Measurements from ENCODE around the gene FZD10. TPM values are rescaled to one million over a fixed set of nuclear protein-coding genes. Genes with fewer than 3 reads are reported as not detected.

FZD10 gene
- total and polyA plus RNA-seq, 2 of the 13 experiments (the other 11 are each of a cell fraction or from before 2014, with no cell fraction given), result not detected

GRCh38 chr12:130130346-130130745, 31.9 kb upstream of the FZD10 start:
- in situ Hi-C loops (cut with HindIII; ENCODE audit: extremely low pct_ligation_motif_present, low pct_unique_long_range_greater_than_20kb), result no loop called here
- BruUV-seq (replicated peaks), result no TSS peak
- Histone ChIP-seq H3K36me3 (replicated peaks in 1 of 2; ENCODE audit: control insufficient read depth in 1 of 2, insufficient read depth in 2 of 2, low read length in 2 of 2) (no peaks in the 10 kb centered on the region), H2AFZ (ENCODE audit: low read length) (no peak overlapping the region), H3K9me3 (ENCODE audit: low read length) (peaks cover 6% of the 10 kb centered on the region; the same call in 1 of the 2 replicates), H3K9ac (ENCODE audit: insufficient read depth, low read depth, low read length) (no peak overlapping the region), H3K4me2 (ENCODE audit: low read depth, low read length) (no peak overlapping the region), H3K4me1 (ENCODE audit: insufficient read depth, low read length) (no peaks in the 10 kb centered on the region; the same call in 1 of the 2 replicates), H3K27me3 (ENCODE audit: control insufficient read depth in 1 of 2, insufficient read depth in 2 of 2, low read length in 2 of 2) (peaks cover 5 to 48% of the 10 kb centered on the region in 2 experiments), H4K20me1 (ENCODE audit: insufficient read depth, low read length) (no peaks in the 10 kb centered on the region), H3K79me2 (ENCODE audit: insufficient read depth, low read length) (no peaks in the 10 kb centered on the region), H3K4me3 (replicated peaks in 1 of 3; ENCODE audit: insufficient read depth in 1 of 3, low read depth in 2 of 3, low read length in 3 of 3) (no peak overlapping the region), H3K27ac (ENCODE audit: extremely low read length, insufficient read depth, low read length) (no peak overlapping the region)
- ChIA-PET CTCF (ENCODE audit: low intra/inter-chr PET ratio, low total read pairs) (no interaction called here), POLR2A (no interaction called here)
- WGBS (ENCODE audit: low lambda C conversion rate), result under 1% methylated on average over 6 of the region's 6 CpGs
- FAIRE-seq (no peak), DNase-seq (ENCODE audit: low spot score) (no peak), ATAC-seq (no peak)
- intact Hi-C loops (cut with micrococcal nuclease; ENCODE audit: unreplicated experiment), result no loop called here
- TF ChIP-seq ZNF724P (CRISPR knock-in tag; IDR thresholded peaks at IDR 0.05; ENCODE audit: borderline replicate concordance) (no peak), ZNF839 (CRISPR knock-in tag; IDR thresholded peaks at IDR 0.05; ENCODE audit: borderline replicate concordance) (no peak), MYNN (CRISPR knock-in tag; IDR thresholded peaks at IDR 0.05; ENCODE audit: low read depth) (no peak), ZNF747 (CRISPR knock-in tag; IDR thresholded peaks at IDR 0.05; ENCODE audit: borderline replicate concordance) (no peak), BCL6 (CRISPR knock-in tag; IDR thresholded peaks at IDR 0.05) (no peak), SKIL (CRISPR knock-in tag; IDR thresholded peaks at IDR 0.05; ENCODE audit: borderline replicate concordance) (no peak), ARHGAP35 (CRISPR knock-in tag; IDR thresholded peaks at IDR 0.05; ENCODE audit: borderline replicate concordance) (no peak), PHF5A (CRISPR knock-in tag; IDR thresholded peaks at IDR 0.05; ENCODE audit: low read depth, unreplicated experiment) (no peak), PLSCR1 (CRISPR knock-in tag; IDR thresholded peaks at IDR 0.05; ENCODE audit: borderline replicate concordance) (no peak), ZNF124 (CRISPR knock-in tag; IDR thresholded peaks at IDR 0.05) (no peak), ZNF230 (CRISPR knock-in tag; IDR thresholded peaks at IDR 0.05) (no peak), ZNF768 (CRISPR knock-in tag; IDR thresholded peaks at IDR 0.05) (no peak), TGIF2 (CRISPR knock-in tag; IDR thresholded peaks at IDR 0.05) (no peak)

Measured in HepG2 (cell line).